Tibial nerve (tissue), 4 donors: Measurements from ENCODE around the gene GDF10.

Source experiments
- CTCF ChIP-seq, 5 experiments: fragments of 200-600 bp in 3 of 5; fragments of 450-650 bp in 2 of 5; sonication (generic) in 3 of 5; IDR thresholded peaks; one replicate each; pipeline ENCODE4 v1.5.1; 2016 to 2019; ENCODE audit warnings: antibody characterized with exemption in 5 of 5, mild to moderate bottlenecking in 3 of 5, moderate library complexity in 2 of 5
- EP300 ChIP-seq, 2 donors: sonication (generic); formaldehyde crosslinking; IDR thresholded peaks; one replicate each; pipeline ENCODE4 v1.6.1; 2017; ENCODE audit warnings: antibody characterized with exemption in 2 of 2, mild to moderate bottlenecking in 1 of 2
- POLR2A ChIP-seq, 2 donors: fragments of 450-650 bp; IDR thresholded peaks; one replicate each; pipeline ENCODE4 v1.6.1; 2017; ENCODE audit warnings: antibody characterized with exemption in 2 of 2, mild to moderate bottlenecking in 2 of 2, moderate library complexity in 2 of 2

GRCh38 chr10:47330366-47330765, 30.4 kb downstream of the GDF10 start:
- TF ChIP-seq CTCF (IDR thresholded peaks at IDR 0.05) = no peak
- TF ChIP-seq POLR2A (IDR thresholded peaks at IDR 0.05) = no peak
- TF ChIP-seq EP300 (IDR thresholded peaks at IDR 0.05) = no peak
